Epithelial cell of proximal tubule (primary cell): ENCODE results near the gene PGBD1. TPM values are rescaled to one million over a fixed set of nuclear protein-coding genes. Genes with fewer than 3 reads are reported as not detected.
A peak's percentile ranks its signal among the peaks of the same experiment; 100 is the strongest.

Experiments
- DNase-seq: peaks from one replicate; pipeline ENCODE4 v3.0.0-alpha.2; 2011; ENCODE audit warnings: low read depth
- H3K4me3 ChIP-seq: 2 replicates; pipeline ENCODE4 v1.5.1; 2011; ENCODE audit warnings: low read depth, mild to moderate bottlenecking, low read length
- total RNA-seq: library from RNA; depleted of rRNA; stranded (reverse); fragments of >200 nt; gene quantifications from 2 replicates; pipeline ENCODE4 v1.2.3, GENCODE V29; 2015
- TF ChIP-seq, protein P1 (sequence below): conservative IDR thresholded peaks from 2 replicates; pipeline ENCODE4 v1.5.1; 2012; ENCODE audit warnings: low read depth, mild to moderate bottlenecking, low read length

PGBD1 gene
- total RNA-seq, 1 donor from 2014 or later = 5.2 TPM

GRCh38 chr6:28257042-28257441 is 24.3 kb upstream of the PGBD1 start:
- TF ChIP-seq, protein P1, sequence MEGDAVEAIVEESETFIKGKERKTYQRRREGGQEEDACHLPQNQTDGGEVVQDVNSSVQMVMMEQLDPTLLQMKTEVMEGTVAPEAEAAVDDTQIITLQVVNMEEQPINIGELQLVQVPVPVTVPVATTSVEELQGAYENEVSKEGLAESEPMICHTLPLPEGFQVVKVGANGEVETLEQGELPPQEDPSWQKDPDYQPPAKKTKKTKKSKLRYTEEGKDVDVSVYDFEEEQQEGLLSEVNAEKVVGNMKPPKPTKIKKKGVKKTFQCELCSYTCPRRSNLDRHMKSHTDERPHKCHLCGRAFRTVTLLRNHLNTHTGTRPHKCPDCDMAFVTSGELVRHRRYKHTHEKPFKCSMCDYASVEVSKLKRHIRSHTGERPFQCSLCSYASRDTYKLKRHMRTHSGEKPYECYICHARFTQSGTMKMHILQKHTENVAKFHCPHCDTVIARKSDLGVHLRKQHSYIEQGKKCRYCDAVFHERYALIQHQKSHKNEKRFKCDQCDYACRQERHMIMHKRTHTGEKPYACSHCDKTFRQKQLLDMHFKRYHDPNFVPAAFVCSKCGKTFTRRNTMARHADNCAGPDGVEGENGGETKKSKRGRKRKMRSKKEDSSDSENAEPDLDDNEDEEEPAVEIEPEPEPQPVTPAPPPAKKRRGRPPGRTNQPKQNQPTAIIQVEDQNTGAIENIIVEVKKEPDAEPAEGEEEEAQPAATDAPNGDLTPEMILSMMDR = no peak
- DNase-seq = no peak
- H3K4me3 ChIP-seq = no peak overlapping the region

DNA sequence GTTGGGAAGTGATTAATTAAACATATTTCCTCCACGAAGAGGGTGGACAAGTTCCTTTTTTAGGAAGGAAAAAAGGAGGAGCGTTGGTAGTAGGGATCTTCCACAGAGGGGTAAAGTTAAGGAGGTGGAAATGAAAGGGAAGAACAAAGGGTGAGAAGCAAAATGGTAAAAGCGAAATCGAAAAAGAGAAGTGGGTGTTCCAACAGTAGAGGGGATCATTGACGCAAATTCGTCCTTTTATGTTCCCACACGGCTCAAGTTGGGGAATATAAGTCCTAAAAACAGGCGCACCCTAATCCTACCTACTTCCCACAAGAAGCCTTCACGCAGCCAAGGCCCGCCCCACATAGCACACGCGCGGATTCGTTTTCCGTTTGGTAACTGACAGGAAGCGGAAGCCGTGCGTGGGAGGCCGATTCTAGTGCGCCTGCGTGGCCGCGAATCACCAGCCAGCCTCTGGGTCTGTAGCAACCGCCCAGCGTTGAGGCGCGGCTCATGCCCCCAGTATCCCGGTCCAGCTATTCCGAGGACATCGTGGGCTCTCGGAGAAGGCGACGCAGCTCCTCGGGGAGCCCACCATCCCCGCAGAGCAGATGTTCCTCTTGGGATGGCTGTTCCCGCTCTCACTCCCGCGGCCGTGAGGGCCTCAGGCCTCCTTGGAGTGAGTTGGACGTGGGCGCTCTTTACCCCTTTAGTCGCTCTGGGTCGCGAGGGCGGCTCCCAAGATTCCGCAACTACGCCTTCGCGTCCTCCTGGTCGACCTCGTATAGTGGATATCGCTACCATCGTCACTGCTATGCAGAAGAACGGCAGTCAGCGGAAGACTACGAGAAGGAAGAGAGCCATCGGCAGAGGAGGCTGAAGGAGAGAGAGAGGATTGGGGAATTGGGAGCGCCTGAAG is 22.2 kb upstream of the PGBD1 start, which contains the start of gene NKAPL:
TSS of gene NKAPL (plus strand) at position 421 of the 901 bp plus-strand sequence. CDS start at position 496, 75 bp downstream.
- H3K4me3 ChIP-seq = peak within 1 kb of the TSS; percentile 47
- no peak for DNase-seq
- TF ChIP-seq, protein P1 = no peak

GRCh38 chr6:28263922-28264321 is 17.4 kb upstream of the PGBD1 start:
- no peak overlapping the region for H3K4me3 ChIP-seq
- TF ChIP-seq, protein P1 = no peak
- DNase-seq = no peak

GRCh38 chr6:28264834-28265401 is 16.5 kb upstream of the PGBD1 start:
- no peak overlapping the region for H3K4me3 ChIP-seq
- TF ChIP-seq, protein P1 = no peak
- DNase-seq = no peak

- peak overlapping the region; percentile 77 for H3K4me3 ChIP-seq
- DNase-seq = no peak
- TF ChIP-seq, protein P1 = no peak
These were observed 14.8 kb upstream of the PGBD1 start for GRCh38 chr6:28266563-28266961.

- peak within 1 kb of the TSS; percentile 77 for H3K4me3 ChIP-seq
- TF ChIP-seq, protein P1 = no peak
- peak; percentile 77 for DNase-seq
These were observed 14.2 kb upstream of the PGBD1 start, which contains the start of gene ZSCAN26 for GRCh38 chr6:28266962-28267694. Gene ZSCAN26 (plus strand): TSS chr6:28267143. CDS start chr6:28271920, 4,777 bp downstream.
